Prostate gland (tissue), 2 donors: ENCODE measurements around the gene MRPS5. TPM values are rescaled to one million over a fixed set of nuclear protein-coding genes. Genes with fewer than 3 reads are reported as not detected.
"Not testable (repeated sequence)": the region's sequence is repeated elsewhere in the genome, so short reads cannot be mapped to it uniquely, and the experiment has no call there.

Source experiments
- DNase-seq: peaks from one replicate; pipeline ENCODE4 v3.0.0-alpha.2; 2019; ENCODE audit warnings: low spot score
- H3K27ac ChIP-seq, 2 donors: fragments of 200-600 bp; sonication (generic); 2 replicates each; pipeline ENCODE4 v1.5.1; 2017 to 2019
- H3K27me3 ChIP-seq: fragments of 200-600 bp; sonication (generic); replicated peaks from 2 replicates; pipeline ENCODE4 v1.5.1; 2019; ENCODE audit not compliant: insufficient read depth
- H3K36me3 ChIP-seq, 2 donors: fragments of 200-600 bp; sonication (generic); 1 replicate in 1 of 2; 2 replicates in 1 of 2; pipeline versions ENCODE4 v1.5.1 to v1.8.1; 2017 to 2019
- H3K4me1 ChIP-seq: fragments of 200-600 bp; sonication (generic); replicated peaks from 2 replicates; pipeline ENCODE4 v1.5.1; 2019
- H3K4me3 ChIP-seq, 2 donors: fragments of 200-600 bp; sonication (generic); 2 replicates each; pipeline ENCODE4 v1.5.1; 2017 to 2019
- H3K9me3 ChIP-seq: fragments of 200-600 bp; sonication (generic); 2 replicates; pipeline ENCODE4 v1.5.1; 2017
- CTCF ChIP-seq, 4 experiments: fragments of 200-600 bp in 2 of 4; fragments of 450-650 bp in 2 of 4; sonication (generic) in 2 of 4; IDR thresholded peaks; 1 replicate in 3 of 4; 2 replicates in 1 of 4; pipeline ENCODE4 v1.5.1; 2016 to 2019; ENCODE audit warnings: antibody characterized with exemption in 4 of 4, mild to moderate bottlenecking in 2 of 4, moderate library complexity in 2 of 4
- POLR2A ChIP-seq: fragments of 450-650 bp; IDR thresholded peaks from one replicate; pipeline ENCODE4 v1.6.1; 2016; ENCODE audit warnings: antibody characterized with exemption, mild to moderate bottlenecking
- POLR2AphosphoS5 ChIP-seq: sonication (generic); formaldehyde crosslinking; IDR thresholded peaks from one replicate; pipeline ENCODE4 v1.6.1; 2017; ENCODE audit warnings: antibody characterized with exemption
- WGBS: methylation state at CpG from one replicate; pipeline ENCODE4 v1.1.5; 2018; 5-methylcytosine and 5-hydroxymethylcytosine counted together
- intact Hi-C: fragments of 100-400 bp; cut with DNase I; formaldehyde crosslinking; loops from one replicate; pipeline ENCODE4 v1.14.2; 2022
- total RNA-seq, 2 donors: library from RNA; depleted of rRNA; stranded (reverse); fragments of >200 nt; gene quantifications; one replicate each; pipeline ENCODE4 v1.1.0, GENCODE V29; 2016

Gene MRPS5
- total RNA-seq, 2 donors from 2014 or later = 35.0 to 49.9 TPM

GRCh38 chr2:95039363-95039762 is 82.2 kb downstream of the MRPS5 start:
- H3K36me3 ChIP-seq = no peaks in the 10 kb centered on the region
- H3K4me1 ChIP-seq = no peaks in the 10 kb centered on the region
- TF ChIP-seq CTCF (IDR thresholded peaks at IDR 0.05) = no peak
- TF ChIP-seq POLR2AphosphoS5 = no peak
- TF ChIP-seq POLR2A = no peak
- no peak for DNase-seq
- no peaks in the 10 kb centered on the region for H3K9me3 ChIP-seq
- H3K27me3 ChIP-seq = no peaks in the 10 kb centered on the region
- H3K27ac ChIP-seq = no peak overlapping the region
- intact Hi-C loops = no loop called here
- 95% methylated on average over 1 of the region's 1 CpG for WGBS
- no peak overlapping the region for H3K4me3 ChIP-seq

GRCh38 chr2:95038635-95039298 is 82.8 kb downstream of the MRPS5 start:
- WGBS = 93% methylated on average over 4 of the region's 4 CpGs
- no peak overlapping the region for H3K27ac ChIP-seq

GRCh38 chr2:95037841-95038585 is 83.6 kb downstream of the MRPS5 start:
- H3K27ac ChIP-seq, DNase-seq, H3K4me3 ChIP-seq, H3K4me1 ChIP-seq, intact Hi-C loops, H3K36me3 ChIP-seq, H3K9me3 ChIP-seq, H3K27me3 ChIP-seq: not testable (repeated sequence)
- WGBS = 93% methylated on average over 3 of the region's 3 CpGs

More at GRCh38 chr2:95038635-95039298, 82.8 kb downstream of the MRPS5 start:
- Histone ChIP-seq H3K4me3 (no peak overlapping the region), H3K4me1 (no peaks in the 10 kb centered on the region), H3K36me3 (no peaks in the 10 kb centered on the region), H3K27me3 (no peaks in the 10 kb centered on the region), H3K9me3 (no peaks in the 10 kb centered on the region)
- DNase-seq = no peak
- intact Hi-C loops = no loop called here
- no peak for TF ChIP-seq CTCF (IDR thresholded peaks at IDR 0.05)
- no peak for TF ChIP-seq POLR2AphosphoS5
- no peak for TF ChIP-seq POLR2A

- Histone ChIP-seq H3K27me3 (no peaks in the 10 kb centered on the region), H3K4me1 (no peaks in the 10 kb centered on the region), H3K9me3 (no peaks in the 10 kb centered on the region), H3K36me3 (no peaks in the 10 kb centered on the region), H3K4me3 (no peak overlapping the region), H3K27ac (no peak overlapping the region)
- 87% methylated on average over 2 of the region's 2 CpGs for WGBS
- intact Hi-C loops = no loop called here
- no peak for DNase-seq
- TF ChIP-seq POLR2A (no peak), CTCF (IDR thresholded peaks at IDR 0.05) (no peak), POLR2AphosphoS5 (no peak)
These were observed 84.2 kb downstream of the MRPS5 start for GRCh38 chr2:95037384-95037839.

GRCh38 chr2:95036596-95037383 is 84.8 kb downstream of the MRPS5 start:
- Histone ChIP-seq H3K4me1 (no peaks in the 10 kb centered on the region), H3K9me3 (no peaks in the 10 kb centered on the region), H3K27me3 (no peaks in the 10 kb centered on the region), H3K36me3 (no peaks in the 10 kb centered on the region), H3K27ac (no peak overlapping the region), H3K4me3 (no peak overlapping the region)
- TF ChIP-seq CTCF (IDR thresholded peaks at IDR 0.05) = no peak
- TF ChIP-seq POLR2AphosphoS5 = no peak
- TF ChIP-seq POLR2A = no peak
- 85% methylated on average over 3 of the region's 3 CpGs for WGBS
- no peak for DNase-seq
- intact Hi-C loops = no loop called here
